Inflammatory macrophage (primary cell): ENCODE results near the gene TMEM266.

Source experiments
- DNase-seq, 2 donors: peaks; one replicate each; pipeline ENCODE4 v3.0.0-alpha.2; 2020 to 2022

The TMEM266 gene

DNA sequence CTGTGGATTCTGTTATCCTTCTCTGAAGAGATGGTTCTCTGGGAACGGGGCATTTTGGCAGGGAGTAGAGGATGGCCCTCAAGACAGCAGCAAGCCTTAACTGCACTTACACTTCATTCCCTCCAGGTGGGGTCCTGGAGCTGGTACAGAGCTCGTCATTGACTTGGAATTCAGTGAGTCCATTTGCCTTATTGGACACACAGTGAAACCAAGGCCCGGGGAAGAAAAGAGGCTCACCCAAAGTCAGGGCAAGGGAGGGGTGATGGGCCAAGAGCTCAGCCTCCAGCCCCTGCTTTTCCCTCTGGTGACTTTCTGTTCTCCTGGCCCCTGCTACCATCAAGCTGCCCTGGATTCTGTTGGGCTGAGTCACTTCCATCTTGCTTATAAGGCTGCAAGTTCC is 125.9 kb downstream of the TMEM266 start:
- DNase-seq: peak; percentile 37 to 49

DNA sequence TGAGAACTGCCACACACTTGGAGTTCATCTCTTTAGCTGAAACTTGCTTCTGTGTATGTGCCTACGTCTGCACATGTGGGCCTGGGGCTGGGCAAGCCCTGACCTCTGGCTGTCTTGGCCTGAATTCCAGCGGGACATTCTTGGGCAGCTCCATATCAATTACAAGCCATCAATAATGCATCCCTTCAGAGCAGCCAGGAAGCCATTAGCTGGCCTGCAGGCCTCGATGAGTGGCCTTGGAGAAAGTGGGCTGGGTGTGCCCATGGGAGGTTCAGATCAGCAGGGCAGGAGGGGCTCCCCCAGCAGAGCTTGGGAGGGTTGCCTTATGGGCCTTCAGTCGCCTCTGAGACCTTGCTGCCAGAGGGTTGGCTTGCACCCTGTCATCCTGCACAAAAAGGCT is 127.4 kb downstream of the TMEM266 start:
- DNase-seq: no peak

DNA sequence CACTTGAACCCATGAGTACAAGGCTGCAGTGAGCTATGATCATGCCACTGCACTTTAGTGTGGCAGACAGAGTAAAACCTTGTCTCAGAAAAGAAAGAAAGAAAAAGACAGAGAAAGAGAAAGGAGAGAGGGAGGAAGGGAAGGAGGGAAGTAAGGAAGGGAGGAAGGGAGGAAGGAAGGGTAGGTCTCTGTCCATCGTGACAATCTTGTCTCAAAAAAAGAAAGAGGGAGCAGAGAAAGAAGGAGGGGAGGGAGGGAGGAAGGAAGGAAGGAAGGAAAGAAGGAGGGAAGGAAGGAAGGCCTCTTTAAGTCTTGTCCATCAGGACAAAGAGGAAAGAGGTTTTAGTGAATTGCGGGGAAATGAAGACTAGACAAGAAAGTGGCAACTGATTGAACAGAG is 129.3 kb downstream of the TMEM266 start:
- DNase-seq: no peak

DNA sequence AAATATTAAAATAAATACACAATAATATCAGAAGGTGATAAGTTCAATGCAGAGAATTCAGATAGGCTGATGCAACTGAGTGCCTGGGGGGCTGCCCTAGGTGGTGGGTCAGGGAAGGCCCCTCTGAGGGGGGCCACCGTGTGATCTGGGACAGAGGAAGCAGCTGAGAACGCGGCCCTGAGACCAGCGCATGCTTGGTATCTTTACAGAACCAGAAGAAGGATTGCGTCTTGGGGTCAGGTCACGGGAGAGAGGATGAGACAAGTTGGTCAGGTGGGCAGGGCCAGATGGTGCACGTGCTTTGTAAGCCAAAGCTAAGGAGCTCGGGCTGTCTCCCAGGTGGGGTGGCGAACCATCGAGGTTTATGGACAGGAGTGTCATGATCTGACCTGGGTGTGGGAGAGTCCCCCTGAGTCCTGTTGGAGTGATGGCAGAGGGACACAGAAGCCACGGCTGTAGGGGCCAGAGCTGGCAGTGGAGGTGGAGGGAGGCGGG is 130.3 kb downstream of the TMEM266 start:
- DNase-seq: peak in 1 of 2 donors; percentile 17

DNA sequence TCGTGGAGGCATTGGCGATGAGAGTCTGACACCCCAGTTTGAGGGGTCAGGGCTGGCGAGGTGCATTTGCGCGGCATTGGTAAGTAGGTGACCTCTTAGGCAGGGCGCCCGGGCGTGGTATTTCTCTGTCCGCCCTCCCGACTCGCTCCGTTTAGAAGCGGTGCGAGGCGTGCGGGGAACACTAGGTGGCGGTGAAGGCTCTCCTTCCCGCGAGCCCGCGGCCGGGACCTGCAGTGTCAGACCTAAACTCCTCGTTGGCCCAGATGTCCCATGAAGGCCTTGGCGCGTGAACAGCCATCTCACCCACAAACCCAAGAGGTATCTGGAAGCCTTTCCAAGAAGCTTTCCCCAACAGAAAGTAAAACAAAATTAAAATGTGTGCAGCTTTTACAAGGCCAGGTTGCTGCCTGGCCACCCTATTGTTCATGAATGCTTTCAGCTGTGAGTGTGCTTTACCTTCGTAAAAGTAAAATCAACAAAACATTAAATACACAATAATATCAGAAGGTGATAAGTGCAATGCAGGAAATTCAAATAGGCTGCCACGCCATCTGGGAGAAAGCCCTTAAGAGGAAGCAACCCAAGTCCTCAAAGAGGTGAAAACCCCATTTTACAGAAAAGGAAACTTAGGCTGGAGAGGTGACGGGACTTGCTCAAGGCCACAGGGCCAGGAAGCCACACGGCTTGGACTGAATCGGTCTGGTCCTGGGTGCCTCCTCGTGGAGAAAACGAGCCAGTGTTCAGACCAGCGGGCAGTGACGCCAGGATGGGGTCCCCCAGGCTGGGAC is 131.2 kb downstream of the TMEM266 start:
- peak; percentile 68 to 70 for DNase-seq

DNA sequence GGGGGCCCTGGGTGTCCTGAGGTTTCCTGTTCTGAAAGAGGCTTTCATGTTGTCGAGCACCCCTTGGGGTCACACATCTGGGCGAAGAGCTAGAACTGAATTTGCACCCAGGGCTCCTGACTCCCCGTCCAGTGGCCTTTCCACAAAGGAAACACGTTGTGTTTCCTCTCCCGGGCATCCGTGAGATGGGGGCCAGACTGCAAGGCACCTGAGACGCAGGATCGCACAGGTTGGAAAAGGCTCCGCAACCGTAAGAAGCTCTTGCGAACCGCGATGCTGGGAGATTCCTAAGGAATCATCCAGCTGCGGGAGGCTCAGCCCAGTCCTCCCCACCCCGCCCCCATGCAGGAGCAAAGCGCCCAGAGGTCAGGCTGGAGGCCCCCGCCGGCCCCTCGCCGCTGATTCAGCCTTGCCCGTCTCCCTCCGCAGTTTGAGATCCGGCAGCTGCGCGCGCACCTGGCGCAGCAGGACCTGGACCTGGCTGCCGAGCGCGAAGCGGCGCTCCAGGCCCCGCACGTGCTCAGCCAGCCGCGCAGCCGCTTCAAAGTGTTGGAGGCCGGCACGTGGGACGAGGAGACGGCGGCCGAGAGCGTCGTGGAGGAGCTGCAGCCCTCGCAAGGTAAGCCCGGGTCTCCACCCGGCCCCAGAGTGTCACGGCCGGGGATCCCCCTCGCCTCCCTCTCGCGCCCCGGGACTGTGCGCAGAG is 131.9 kb downstream of the TMEM266 start:
- DNase-seq: no peak

DNA sequence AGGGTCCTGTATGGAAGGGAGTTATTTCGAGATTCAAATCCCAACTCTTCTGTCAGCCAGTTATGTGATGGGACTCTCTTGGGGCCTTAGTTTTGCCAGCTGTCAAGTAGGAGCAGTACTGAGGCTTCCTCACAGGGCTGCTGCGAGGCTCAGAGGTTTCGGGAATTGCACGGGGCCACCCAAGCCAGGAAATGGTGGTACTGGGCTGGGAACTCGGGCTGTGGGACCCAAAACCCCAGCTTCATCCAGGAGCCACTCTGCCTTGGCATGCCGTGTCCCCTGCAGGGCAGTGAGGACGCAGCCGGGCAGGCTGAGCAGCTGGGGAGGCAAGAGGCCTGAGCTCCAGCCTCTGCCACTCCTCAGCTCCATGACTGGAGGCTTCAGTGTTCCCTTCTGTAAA is 132.9 kb downstream of the TMEM266 start:
- DNase-seq: no peak

DNA sequence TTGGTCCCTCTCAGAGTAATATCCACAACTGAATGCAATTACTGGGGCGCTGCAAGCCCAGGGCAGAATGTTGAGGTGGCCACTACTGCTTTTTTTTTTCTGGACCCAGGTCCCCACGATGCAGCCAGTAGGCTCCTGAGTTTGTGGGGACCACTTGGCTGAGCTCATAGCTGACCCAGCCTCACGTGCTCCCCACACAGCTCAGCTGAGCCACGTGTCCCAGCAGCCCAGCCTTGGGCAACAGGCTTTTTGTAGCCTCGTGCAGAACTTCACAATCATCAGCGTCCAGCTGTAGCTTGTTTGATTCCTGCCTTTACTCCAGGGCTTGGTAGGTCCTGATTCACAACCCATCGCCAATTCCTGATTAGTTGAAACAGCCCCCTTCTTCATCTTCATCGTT is 134.1 kb downstream of the TMEM266 start:
- DNase-seq: peak in 1 of 2 donors; percentile 8

DNA sequence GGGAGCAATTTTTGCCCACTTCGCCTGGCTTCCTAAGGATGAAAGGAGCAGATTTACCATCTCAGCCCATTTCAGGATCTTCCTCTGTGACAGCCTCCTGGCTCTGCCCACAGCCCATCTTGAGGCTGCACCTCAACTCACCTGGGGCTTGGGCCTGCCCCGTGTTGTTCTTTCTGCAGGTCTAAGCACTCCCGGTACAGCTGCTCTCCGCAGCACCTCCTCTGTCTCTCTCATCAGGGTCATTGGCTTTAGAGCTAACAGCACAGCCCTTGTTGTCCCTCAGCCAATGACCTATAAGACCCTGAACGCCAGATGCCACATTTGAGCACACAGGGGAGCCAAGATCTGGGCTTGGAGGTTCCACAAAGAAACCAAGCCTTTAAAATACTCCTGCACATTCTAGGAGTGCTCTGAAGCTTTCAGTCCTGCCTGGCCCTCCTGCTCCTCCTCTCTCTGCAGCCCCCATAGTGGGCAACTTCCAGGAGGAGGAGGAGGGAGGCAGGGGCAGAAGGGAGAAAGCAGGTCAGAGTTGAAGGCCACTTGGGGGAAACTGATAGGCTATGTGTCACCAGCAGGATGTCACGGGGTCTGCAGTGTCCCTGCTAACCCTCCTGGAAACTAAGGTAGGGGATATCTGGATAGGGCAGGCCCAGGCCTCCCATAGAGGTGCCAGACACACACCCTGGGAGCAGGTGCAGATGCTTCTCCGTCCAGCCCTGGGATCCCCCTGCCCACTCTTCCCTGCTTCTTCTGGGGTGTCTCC is 135.9 kb downstream of the TMEM266 start:
- DNase-seq: no peak

DNA sequence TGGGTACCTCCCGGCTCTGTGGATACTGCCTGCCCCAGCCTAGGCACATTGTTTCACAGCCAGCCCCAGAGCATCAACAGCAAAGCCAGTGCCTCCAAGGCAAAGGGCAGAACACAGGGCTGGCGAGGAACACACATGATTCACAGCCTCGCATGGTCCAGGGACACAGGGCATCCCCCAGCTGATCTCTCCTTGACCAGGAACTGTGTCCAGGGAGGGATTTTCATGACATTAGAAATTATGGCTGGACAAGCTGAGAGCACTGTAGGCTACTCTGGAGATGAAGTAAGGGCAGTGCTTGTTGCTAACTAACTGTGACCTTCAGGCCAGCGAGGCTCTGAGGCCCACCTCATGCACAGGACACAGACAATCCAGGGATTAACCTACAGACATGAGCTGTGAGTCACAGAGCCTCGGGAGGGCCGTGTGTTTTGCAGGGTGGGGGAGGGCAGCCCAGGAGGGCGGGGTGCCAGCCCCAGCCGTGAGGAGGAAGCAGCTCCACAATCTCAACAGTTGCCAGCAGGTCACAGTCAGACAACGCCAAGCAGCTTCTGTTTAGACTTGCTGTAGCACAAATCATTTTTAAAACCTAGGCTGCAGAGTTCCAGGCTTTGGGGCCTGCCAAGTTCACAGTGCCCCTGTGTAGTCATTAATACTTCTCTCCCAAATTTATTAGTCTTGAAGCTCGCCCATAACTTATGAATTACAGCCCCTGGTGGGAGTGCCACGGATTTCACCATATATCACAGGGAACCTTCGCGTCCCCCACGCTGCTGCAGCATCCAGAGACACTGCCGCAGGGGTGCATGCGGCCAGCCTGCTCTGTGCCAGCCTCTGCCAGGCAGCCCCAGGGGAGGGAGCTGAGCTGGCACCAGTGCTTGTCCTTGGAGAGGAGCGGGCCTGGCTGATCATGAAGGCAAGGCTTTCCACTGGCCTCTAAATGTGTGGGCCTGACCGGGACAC is 136.8 kb downstream of the TMEM266 start:
- peak; percentile 43 to 48 for DNase-seq

DNA sequence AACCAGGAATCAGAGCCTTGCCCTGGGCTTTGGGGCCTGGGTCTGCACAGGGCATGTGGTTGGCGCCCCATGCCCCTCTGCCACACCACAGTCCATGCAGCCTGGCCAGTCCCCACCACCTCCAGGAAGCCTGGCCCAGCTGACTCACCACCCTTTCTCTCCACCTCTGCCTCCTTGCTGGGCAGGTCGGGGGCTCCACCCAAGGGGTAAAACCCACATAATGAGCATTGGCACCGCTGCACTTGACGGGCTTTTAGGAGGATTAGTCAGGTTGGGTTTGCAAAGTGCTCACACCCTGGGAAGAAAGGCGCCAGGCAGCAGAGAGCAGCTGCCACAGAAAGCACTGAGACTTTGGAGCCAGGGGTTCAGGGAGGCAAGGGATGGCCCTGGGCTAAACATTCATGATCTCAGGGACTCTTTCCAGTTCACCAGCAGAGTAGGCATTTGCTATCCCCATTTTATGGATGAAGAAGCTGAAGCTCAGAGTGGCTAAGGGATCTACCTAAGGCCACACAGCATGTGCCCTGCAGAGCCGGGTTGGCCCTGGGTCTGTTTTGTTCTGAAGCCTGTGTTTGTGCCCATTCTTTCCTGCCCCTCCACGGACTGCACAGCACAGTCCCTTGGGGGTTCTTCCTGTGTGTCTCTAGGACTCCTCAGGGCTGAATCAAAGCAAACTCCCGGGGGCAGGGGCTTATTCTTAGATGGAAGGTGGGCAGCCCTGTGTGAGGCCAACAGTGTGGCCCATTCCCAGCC is 138.1 kb downstream of the TMEM266 start:
- DNase-seq: no peak

DNA sequence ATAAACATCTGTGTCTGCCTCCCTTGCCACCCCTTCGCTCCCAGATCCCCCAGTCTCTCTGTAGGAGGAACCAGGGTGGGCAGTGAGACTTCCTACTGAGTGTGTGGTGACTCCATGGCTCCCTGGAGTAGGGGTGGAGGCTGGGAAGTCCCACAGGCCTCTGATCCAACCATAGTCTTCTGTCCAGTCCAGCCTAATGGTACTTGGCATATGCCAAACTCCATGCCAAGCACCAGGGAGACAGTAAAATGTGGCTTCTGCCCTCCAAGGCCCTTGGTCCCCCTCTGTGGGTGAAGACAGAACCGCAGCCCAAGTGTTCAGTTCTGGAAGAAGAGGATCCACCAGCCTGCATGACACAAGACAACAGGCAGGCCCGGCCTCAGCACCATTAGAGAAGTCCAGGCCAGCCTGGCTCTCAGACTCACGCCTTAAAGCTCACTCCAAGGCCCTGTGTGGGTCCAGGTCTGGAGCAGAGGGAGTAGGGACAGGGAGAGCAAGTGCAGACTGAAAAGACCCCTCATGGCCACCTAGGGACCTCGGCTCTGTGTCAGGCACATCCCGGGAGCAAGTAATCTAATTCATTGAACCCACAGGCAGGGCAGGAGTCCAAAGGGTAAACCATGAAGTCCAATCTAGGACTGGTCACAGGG is 138.8 kb downstream of the TMEM266 start:
- no peak for DNase-seq

DNA sequence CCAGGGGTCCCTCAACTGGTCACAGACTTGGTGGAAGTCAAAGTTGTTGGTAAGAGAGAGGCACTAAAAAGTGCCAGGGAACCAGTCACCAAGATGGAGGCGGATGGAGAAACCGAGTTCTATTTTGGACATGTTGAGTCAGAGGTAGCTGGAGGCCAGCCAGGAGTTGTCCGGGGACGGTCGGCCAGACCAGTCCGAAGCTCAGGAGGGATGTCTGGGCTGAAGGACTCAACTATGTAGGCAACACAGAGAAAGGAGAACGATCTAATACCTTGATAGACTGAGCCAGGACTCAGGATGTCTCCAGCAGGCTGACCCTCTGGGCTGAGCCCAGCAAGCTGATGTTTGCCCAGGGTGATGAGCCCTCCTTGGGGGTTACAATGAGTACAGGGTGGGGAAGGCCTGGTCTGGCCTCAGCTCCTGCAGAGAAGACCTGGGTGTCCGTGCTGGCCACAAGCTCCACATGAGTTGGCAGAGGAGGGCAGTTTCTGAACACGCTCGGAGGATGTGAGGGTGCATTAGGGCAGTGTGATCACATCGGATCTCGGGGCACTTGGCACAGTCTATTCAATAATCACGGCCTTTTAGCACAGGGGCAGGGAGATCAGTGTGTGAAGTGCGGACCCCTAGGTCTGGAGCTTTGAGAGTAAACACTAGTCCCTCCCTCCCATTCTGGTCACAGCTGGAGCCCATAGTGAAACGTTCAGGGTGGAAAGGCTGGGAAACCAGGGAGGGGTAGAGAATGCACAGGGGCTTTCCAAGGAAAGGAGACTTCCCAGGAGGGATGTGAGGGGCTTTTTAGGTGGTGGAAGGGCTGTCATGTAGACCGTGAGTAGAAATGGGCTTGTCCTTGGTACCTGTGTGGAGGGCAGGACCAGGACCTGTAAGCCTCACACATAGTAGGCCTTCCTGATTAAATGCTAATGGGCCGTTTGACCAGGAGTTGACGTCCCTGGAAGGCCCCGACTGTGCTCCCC is 139.6 kb downstream of the TMEM266 start:
- peak; percentile 15 to 16 for DNase-seq

DNA sequence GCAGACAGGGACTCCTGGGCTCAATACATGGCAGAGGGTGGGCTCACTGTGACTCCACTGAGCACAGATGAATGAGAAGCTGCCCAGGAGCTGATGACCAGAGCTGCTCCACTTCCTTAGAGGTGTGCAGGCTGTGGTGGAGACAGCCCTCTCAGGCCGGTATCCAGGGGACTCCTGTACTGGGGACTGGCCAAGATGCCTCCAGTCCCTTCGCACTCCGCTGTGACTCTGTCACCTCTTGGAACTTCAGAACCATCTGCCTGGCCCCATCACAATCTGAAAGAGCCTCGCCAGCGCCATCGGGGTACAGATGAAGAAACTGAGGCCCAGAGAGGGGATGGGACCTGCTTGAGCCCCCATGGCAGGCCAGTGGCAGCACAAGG is 140.3 kb downstream of the TMEM266 start:
- no peak for DNase-seq

DNA sequence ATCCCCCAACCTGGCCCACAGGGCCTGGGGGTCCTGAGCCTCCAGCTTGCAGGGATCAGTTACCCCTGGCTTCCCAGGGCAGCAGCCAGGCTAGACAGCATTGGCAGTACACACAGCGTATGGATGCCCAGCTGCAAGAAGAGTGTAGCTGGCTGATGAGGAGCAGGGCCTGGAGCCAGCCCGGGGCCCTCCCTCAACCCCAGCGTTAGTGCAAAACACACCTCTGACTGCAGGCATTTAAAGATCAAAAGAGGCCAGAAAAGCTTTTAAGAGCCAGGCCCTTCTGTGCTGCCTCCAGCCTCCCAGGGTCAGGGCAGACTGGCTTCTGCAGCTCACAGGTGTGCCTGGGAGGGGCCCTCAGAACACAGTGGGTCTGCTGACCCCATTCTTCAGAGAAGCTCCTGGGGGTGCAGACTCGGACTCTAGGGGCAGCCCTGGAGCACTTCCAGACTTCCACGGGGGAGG is 140.9 kb downstream of the TMEM266 start:
- no peak for DNase-seq

DNA sequence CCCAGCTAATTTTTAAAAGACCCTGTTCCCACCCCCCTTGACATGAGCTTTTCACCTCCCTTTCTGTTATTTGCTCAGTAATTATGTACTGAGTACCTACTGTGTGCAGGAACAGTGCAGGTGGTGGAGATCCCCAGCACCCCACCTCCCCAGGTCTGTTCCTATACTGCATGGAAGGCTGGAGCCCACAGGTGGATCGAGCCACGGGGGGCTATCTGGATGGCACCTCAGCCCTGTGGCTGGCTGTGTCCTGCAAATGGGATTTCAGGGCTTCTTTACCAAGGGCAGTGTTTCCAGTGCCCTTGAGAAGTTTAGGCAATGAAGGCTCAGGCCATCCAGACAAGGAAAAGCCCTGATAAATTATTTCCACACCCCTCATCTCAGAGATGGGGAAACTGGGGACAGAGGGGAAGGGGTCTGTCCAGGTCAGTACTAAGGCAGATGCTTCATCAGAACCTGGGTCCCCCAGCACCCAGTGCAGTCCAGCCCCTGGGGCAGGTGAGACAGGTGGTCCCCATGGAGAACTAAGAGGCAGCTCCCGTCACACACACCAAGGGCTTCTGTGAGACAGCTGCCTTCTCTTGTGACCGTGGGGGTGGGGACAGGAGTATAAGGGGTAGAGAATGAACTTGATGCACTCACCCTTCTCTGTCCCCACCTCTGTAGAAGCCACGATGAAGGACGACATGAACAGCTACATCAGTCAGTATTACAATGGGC is 141.9 kb downstream of the TMEM266 start:
- DNase-seq: no peak

DNA sequence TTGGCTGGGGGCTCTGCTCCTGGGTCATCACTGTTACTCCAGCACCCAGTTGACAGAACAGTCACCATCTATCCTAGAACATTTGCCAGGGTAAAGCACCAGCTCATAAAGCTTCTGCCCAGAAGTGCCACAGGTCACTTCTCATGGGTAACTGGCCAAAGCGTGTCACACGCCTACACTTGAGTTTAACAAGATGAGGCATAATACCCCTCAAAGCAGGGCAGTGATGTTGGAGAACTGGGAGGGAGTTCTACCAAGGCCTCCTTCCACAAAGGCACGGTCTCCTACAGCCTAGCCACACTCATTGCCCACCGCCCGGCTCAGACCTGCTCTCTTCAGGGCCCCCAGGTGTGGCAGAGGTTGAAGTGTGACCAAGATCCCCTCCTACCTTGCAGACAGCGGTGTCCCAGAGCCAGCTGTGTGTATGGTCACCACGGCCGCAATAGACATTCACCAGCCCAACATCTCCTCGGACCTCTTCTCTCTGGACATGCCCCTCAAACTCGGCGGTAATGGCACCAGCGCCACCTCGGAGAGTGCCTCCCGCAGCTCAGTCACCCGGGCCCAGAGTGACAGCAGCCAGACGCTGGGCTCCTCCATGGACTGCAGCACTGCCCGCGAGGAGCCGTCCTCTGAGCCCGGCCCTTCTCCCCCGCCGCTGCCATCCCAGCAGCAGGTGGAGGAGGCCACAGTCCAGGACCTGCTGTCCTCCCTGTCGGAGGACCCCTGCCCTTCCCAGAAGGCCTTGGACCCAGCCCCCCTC is 143.7 kb downstream of the TMEM266 start:
- DNase-seq: no peak
